ENCODE data around the gene NR1D1. TPM values are rescaled to one million over a fixed set of nuclear protein-coding genes. Genes with fewer than 3 reads are reported as not detected.

NR1D1 gene
- total RNA-seq, 1 donor from 2014 or later = 15.0 TPM

DNA sequence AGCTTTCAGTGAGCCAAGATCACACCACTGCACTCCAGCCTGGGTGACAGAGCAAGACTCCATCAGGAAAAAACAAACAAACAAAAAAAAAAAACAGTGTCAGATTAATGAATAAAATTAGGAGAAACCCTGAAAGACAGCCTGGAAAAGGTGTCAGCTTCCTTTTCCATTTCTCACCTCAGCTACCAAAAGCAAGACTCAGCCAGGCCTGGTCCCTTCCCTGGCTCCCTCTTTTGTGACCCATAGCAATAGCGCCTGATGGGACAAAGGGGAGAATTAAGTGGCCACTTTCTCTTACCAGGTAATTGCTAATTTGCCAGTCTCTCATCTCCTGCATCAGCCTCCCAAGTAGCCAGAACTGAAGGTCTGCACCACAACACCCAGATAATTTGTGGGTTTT is 41.5 kb downstream of the NR1D1 start:
- Histone ChIP-seq H3K36me3 (no peaks in the 10 kb centered on the region), H3K27me3 (no peaks in the 10 kb centered on the region), H3K4me3 (no peak overlapping the region), H3K9me3 (no peaks in the 10 kb centered on the region), H3K27ac (peak overlapping the region; percentile 83), H3K4me1 (peaks cover 32% of the 10 kb centered on the region)
- no peak for DNase-seq (ENCODE audit: extremely low spot score in 2 of 2)
- intact Hi-C loops (cut with DNase I) = no loop called here
- TF ChIP-seq, protein P1, sequence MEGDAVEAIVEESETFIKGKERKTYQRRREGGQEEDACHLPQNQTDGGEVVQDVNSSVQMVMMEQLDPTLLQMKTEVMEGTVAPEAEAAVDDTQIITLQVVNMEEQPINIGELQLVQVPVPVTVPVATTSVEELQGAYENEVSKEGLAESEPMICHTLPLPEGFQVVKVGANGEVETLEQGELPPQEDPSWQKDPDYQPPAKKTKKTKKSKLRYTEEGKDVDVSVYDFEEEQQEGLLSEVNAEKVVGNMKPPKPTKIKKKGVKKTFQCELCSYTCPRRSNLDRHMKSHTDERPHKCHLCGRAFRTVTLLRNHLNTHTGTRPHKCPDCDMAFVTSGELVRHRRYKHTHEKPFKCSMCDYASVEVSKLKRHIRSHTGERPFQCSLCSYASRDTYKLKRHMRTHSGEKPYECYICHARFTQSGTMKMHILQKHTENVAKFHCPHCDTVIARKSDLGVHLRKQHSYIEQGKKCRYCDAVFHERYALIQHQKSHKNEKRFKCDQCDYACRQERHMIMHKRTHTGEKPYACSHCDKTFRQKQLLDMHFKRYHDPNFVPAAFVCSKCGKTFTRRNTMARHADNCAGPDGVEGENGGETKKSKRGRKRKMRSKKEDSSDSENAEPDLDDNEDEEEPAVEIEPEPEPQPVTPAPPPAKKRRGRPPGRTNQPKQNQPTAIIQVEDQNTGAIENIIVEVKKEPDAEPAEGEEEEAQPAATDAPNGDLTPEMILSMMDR (IDR thresholded peaks at IDR 0.05) = no peak
- TF ChIP-seq POLR2A (IDR thresholded peaks at IDR 0.05) = no peak
- TF ChIP-seq POLR2AphosphoS5 (IDR thresholded peaks at IDR 0.05; ENCODE audit: insufficient read depth in 1 of 2, low read depth in 1 of 2) = no peak

DNA sequence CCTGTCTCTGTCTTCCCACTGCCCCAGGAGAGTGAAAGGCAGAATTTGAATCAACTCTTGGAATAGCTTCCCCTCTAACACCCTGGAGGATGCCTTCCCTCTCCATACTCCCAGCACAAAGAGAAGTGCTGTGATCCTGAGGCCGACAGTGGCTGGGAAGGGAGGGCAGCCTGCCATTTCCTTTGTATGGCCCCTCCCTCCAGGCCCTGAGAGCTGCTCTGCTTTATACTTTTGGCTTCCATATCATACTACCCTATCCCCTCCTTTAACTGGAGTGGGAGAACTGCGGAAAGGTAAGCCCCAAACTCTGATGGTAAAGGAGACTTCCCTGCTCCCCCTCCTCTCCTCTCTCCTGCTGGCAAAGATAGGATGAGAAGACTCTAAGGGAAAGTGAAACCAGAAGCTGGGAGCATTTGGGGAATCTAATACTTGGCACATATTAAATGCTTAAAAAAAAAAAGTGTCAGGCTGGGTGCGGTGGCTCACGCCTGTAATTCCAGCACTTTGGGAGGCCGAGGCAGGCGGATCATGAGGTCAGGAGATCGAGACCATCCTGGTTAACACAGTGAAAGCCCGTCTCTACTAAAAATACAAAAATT is 42.1 kb downstream of the NR1D1 start:
- H3K4me1 ChIP-seq = peaks cover 35% of the 10 kb centered on the region

DNA sequence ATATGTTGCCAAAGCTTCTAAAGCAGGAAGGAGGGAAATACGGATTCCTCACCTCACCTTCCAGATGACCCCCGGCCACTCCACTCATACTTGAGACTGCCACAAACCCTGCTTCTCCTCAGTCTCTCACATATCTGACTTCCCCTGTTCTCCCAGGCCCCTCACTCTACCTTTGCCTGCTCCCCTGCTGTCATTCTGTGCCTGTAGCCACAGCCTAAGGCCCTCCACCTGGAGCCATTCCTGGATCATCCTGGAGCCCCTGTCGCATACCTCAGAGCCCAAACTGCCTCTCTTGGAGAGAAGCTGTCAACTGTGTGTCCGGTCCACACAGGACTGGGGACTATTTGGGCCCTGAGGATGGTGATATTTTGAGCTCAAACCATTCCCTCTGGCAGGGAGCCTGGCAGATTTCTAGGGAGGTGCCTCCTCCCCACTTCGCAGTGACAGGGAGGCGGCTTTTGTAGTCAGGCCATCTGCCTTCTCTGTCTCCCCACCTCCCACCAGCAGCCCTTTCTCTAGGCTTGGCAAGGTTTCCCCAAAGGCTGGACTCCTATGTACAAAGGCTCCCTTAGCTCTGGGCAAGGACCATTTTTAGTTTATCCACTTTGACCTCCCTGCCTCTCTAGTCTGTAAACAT is 43.9 kb downstream of the NR1D1 start:
- DNase-seq (ENCODE audit: extremely low spot score in 2 of 2) = no peak
- intact Hi-C loops (cut with DNase I) = no loop called here
- TF ChIP-seq POLR2AphosphoS5 (IDR thresholded peaks at IDR 0.05; ENCODE audit: insufficient read depth in 1 of 2, low read depth in 1 of 2) = no peak
- no peak for TF ChIP-seq POLR2A (IDR thresholded peaks at IDR 0.05)
- TF ChIP-seq, protein P1 (IDR thresholded peaks at IDR 0.05) = no peak
- Histone ChIP-seq H3K27me3 (no peaks in the 10 kb centered on the region), H3K4me1 (peaks cover 34% of the 10 kb centered on the region), H3K27ac (no peak overlapping the region), H3K36me3 (peaks cover 0 to 13% of the 10 kb centered on the region in 2 donors), H3K4me3 (no peak overlapping the region), H3K9me3 (no peaks in the 10 kb centered on the region)

More for the DNA sequence above, 42.1 kb downstream of the NR1D1 start:
- no peaks in the 10 kb centered on the region for H3K9me3 ChIP-seq
- H3K27ac ChIP-seq = peak overlapping the region; percentile 83
- DNase-seq (ENCODE audit: extremely low spot score in 2 of 2) = no peak
- no peaks in the 10 kb centered on the region for H3K36me3 ChIP-seq
- TF ChIP-seq POLR2AphosphoS5 (IDR thresholded peaks at IDR 0.05; ENCODE audit: insufficient read depth in 1 of 2, low read depth in 1 of 2) (peak; percentile 13 to 18), POLR2A (IDR thresholded peaks at IDR 0.05) (no peak)
- TF ChIP-seq, protein P1 (IDR thresholded peaks at IDR 0.05) = no peak
- intact Hi-C loops (cut with DNase I) = no loop called here
- no peak overlapping the region for H3K4me3 ChIP-seq
- no peaks in the 10 kb centered on the region for H3K27me3 ChIP-seq

Other genes starting within 250 kb of the NR1D1 start
- gene IKZF3, start 236.3 kb downstream of the NR1D1 start, total RNA-seq = 5.9 TPM
- gene ZPBP2, start 232.4 kb downstream of the NR1D1 start, total RNA-seq = not detected
- 10.8 TPM for gene GSDMB, start 182.0 kb downstream of the NR1D1 start, total RNA-seq
- 42.7 TPM for gene ORMDL3, start 173.0 kb downstream of the NR1D1 start, total RNA-seq
- gene LRRC3C, start 172.9 kb downstream of the NR1D1 start, total RNA-seq = not detected
- gene GSDMA, start 137.6 kb downstream of the NR1D1 start, total RNA-seq = 0.74 TPM
- 95.0 TPM for gene PSMD3, start 119.8 kb downstream of the NR1D1 start, total RNA-seq
- 25.3 TPM for gene CSF3, start 85.1 kb downstream of the NR1D1 start, total RNA-seq
- 106 TPM for gene MED24, start 46.2 kb downstream of the NR1D1 start, total RNA-seq
- gene THRA, start 37.6 kb downstream of the NR1D1 start, total RNA-seq = 40.3 TPM
- gene MSL1, start 21.4 kb upstream of the NR1D1 start, total RNA-seq = 62.4 TPM
- 40.0 TPM for gene CASC3, start 39.9 kb upstream of the NR1D1 start, total RNA-seq
- gene RAPGEFL1, start 76.9 kb upstream of the NR1D1 start, total RNA-seq = 144 TPM
- 10.6 TPM for gene WIPF2, start 118.7 kb upstream of the NR1D1 start, total RNA-seq
- gene CDC6, start 187.3 kb upstream of the NR1D1 start, total RNA-seq = 3.7 TPM
- 58.9 TPM for gene RARA, start 208.6 kb upstream of the NR1D1 start, total RNA-seq

All from vagina (tissue), 2 donors.